ENCODE measurements around the gene SYNE2.

The SYNE2 gene

DNA sequence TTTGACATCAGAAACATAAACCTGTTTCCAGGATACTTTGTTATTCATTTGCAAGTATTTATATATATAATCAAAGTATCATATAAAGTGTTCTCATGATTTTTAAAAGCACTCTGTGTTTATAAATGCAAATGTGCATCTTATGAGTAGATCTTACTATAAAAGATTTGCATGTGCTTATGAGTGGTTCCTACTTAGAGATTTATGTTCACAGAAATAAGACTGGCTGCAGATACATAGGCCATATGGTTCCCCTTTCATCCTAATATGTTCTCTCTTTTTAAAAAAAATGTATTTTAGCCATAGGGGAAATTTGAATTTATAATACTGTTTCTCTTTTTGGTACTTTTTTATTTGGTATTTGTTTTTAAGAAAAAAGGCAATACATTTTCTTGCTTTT, 267.2 kb downstream of the SYNE2 start:
- H2AFZ ChIP-seq (ENCODE audit: low read depth): no peak overlapping the region

GRCh38 chr14:64123241-64123822, 270.5 kb downstream of the SYNE2 start:
- Histone ChIP-seq H3K4me2 (no peak overlapping the region), H3K4me3 (IDR thresholded peaks at IDR 0.05; ENCODE audit: insufficient read depth, low read depth, low read length) (no peak overlapping the region), H3K4me1 (ENCODE audit: low read depth, poor library complexity, severe bottlenecking) (no peaks in the 10 kb centered on the region), H3K27ac (no peak overlapping the region), H2AFZ (ENCODE audit: low read depth) (no peak overlapping the region), H3K79me2 (ENCODE audit: insufficient read depth, low read depth) (no peaks in the 10 kb centered on the region), H4K20me1 (ENCODE audit: insufficient read depth) (no peaks in the 10 kb centered on the region), H3K27me3 (ENCODE audit: insufficient read depth, low read depth) (no peaks in the 10 kb centered on the region), H3K9ac (no peak overlapping the region), H3K36me3 (ENCODE audit: insufficient read depth) (no peaks in the 10 kb centered on the region)
- TF ChIP-seq, protein P1, sequence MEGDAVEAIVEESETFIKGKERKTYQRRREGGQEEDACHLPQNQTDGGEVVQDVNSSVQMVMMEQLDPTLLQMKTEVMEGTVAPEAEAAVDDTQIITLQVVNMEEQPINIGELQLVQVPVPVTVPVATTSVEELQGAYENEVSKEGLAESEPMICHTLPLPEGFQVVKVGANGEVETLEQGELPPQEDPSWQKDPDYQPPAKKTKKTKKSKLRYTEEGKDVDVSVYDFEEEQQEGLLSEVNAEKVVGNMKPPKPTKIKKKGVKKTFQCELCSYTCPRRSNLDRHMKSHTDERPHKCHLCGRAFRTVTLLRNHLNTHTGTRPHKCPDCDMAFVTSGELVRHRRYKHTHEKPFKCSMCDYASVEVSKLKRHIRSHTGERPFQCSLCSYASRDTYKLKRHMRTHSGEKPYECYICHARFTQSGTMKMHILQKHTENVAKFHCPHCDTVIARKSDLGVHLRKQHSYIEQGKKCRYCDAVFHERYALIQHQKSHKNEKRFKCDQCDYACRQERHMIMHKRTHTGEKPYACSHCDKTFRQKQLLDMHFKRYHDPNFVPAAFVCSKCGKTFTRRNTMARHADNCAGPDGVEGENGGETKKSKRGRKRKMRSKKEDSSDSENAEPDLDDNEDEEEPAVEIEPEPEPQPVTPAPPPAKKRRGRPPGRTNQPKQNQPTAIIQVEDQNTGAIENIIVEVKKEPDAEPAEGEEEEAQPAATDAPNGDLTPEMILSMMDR (conservative IDR thresholded peaks at IDR 0.05; ENCODE audit: low read depth, low read length): no peak

More for the DNA sequence above, 267.2 kb downstream of the SYNE2 start:
- Histone ChIP-seq H3K27me3 (ENCODE audit: insufficient read depth, low read depth) (no peaks in the 10 kb centered on the region), H3K9ac (no peak overlapping the region), H3K4me3 (IDR thresholded peaks at IDR 0.05; ENCODE audit: insufficient read depth, low read depth, low read length) (no peak overlapping the region), H3K4me1 (ENCODE audit: low read depth, poor library complexity, severe bottlenecking) (no peaks in the 10 kb centered on the region), H4K20me1 (ENCODE audit: insufficient read depth) (no peaks in the 10 kb centered on the region), H3K79me2 (ENCODE audit: insufficient read depth, low read depth) (no peaks in the 10 kb centered on the region), H3K4me2 (no peak overlapping the region), H3K27ac (no peak overlapping the region), H3K36me3 (ENCODE audit: insufficient read depth) (no peaks in the 10 kb centered on the region)
- TF ChIP-seq, protein P1 (conservative IDR thresholded peaks at IDR 0.05; ENCODE audit: low read depth, low read length): no peak

DNA sequence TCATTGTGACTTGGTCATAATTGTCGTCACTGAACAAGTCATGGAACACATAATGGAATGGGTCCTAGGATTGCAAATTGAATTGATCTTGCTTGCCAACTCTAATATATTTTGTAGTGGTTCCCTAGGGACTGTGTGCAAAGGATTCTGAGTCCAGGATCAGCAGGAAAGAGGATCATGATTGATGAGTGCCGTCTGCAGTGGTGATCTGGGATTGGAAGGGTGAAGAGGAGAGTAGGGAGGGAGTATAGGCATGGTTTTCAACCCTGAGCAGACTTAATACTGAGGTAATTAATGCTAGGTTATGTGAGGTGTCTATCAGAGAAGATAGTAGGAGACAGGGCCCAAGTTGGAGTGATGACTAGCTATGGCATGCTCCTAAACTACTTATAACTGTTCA, 272.5 kb downstream of the SYNE2 start:
- TF ChIP-seq, protein P1 (conservative IDR thresholded peaks at IDR 0.05; ENCODE audit: low read depth, low read length): no peak
- H3K79me2 ChIP-seq (ENCODE audit: insufficient read depth, low read depth): no peaks in the 10 kb centered on the region
- no peaks in the 10 kb centered on the region for H3K4me1 ChIP-seq (ENCODE audit: low read depth, poor library complexity, severe bottlenecking)
- H3K27me3 ChIP-seq (ENCODE audit: insufficient read depth, low read depth): no peaks in the 10 kb centered on the region
- H3K9ac ChIP-seq: no peak overlapping the region
- H2AFZ ChIP-seq (ENCODE audit: low read depth): no peak overlapping the region
- H3K36me3 ChIP-seq (ENCODE audit: insufficient read depth): no peaks in the 10 kb centered on the region
- no peak overlapping the region for H3K4me3 ChIP-seq (IDR thresholded peaks at IDR 0.05; ENCODE audit: insufficient read depth, low read depth, low read length)
- H3K27ac ChIP-seq: no peak overlapping the region
- H3K4me2 ChIP-seq: no peak overlapping the region
- no peaks in the 10 kb centered on the region for H4K20me1 ChIP-seq (ENCODE audit: insufficient read depth)

DNA sequence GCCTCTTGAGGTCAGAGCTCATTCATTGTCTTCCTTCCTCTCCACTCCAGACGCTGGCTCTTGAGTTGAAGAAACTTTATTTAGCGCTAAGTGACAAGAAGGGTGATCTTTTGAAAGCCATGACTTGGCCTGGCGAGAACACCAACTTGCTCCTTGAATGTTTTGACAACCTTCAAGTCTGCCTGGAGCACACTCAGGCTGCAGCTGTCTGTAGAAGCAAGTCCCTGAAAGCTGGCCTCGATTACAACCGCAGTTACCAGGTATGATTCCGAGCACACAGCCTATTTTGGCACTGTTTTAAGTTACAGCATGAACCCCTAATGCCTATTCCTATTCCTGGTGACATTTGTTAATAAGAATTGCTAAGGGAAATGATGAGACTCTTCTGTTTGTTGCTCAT, 273.7 kb downstream of the SYNE2 start:
- H3K27ac ChIP-seq: no peak overlapping the region
- H3K9ac ChIP-seq: no peak overlapping the region
- H3K27me3 ChIP-seq (ENCODE audit: insufficient read depth, low read depth): no peaks in the 10 kb centered on the region
- no peaks in the 10 kb centered on the region for H3K36me3 ChIP-seq (ENCODE audit: insufficient read depth)
- H4K20me1 ChIP-seq (ENCODE audit: insufficient read depth): no peaks in the 10 kb centered on the region
- H3K4me1 ChIP-seq (ENCODE audit: low read depth, poor library complexity, severe bottlenecking): no peaks in the 10 kb centered on the region
- H3K4me3 ChIP-seq (IDR thresholded peaks at IDR 0.05; ENCODE audit: insufficient read depth, low read depth, low read length): no peak overlapping the region
- no peak overlapping the region for H3K4me2 ChIP-seq
- H3K79me2 ChIP-seq (ENCODE audit: insufficient read depth, low read depth): no peaks in the 10 kb centered on the region
- H2AFZ ChIP-seq (ENCODE audit: low read depth): no peak overlapping the region
- TF ChIP-seq, protein P1 (conservative IDR thresholded peaks at IDR 0.05; ENCODE audit: low read depth, low read length): no peak

All from KMS-11 (cell line).